ENCODE data around the gene TANC1. TPM values are rescaled to one million over a fixed set of nuclear protein-coding genes. Genes with fewer than 3 reads are reported as not detected.

Gene TANC1
- total and polyA plus RNA-seq, 3 donors from 2014 or later, result 8.6 to 19.3 (median 16.2) TPM

- Histone ChIP-seq H3K36me3 (ENCODE audit: low read depth, missing control alignments) (no peaks in the 10 kb centered on the region), H3K4me3 (no peak overlapping the region), H3K27me3 (no peaks in the 10 kb centered on the region), H3K27ac (no peak overlapping the region), H3K9me3 (no peaks in the 10 kb centered on the region), H3K4me1 (no peaks in the 10 kb centered on the region)
- no peak for TF ChIP-seq CTCF (IDR thresholded peaks at IDR 0.05)
- no peak for TF ChIP-seq POLR2A (IDR thresholded peaks at IDR 0.05)
- no peak for DNase-seq
- WGBS, 2 donors, result 65 to 68% methylated on average over 4 of the region's 4 CpGs
- intact Hi-C loops (cut with DNase I; ENCODE audit: low total_unique reads), result no loop called here
Measured at GRCh38 chr2:158932131-158932645, 36.3 kb upstream of the TANC1 start.

GRCh38 chr2:158934170-158934569 is 34.3 kb upstream of the TANC1 start:
- TF ChIP-seq CTCF (IDR thresholded peaks at IDR 0.05) (no peak), POLR2A (IDR thresholded peaks at IDR 0.05) (no peak)
- no peak overlapping the region for H3K4me3 ChIP-seq
- H3K9me3 ChIP-seq, result no peaks in the 10 kb centered on the region
- intact Hi-C loops (cut with DNase I; ENCODE audit: low total_unique reads), result no loop called here
- 60 to 62% methylated on average over 2 of the region's 2 CpGs for WGBS, 2 donors
- H3K27ac ChIP-seq, result no peak overlapping the region
- no peaks in the 10 kb centered on the region for H3K36me3 ChIP-seq (ENCODE audit: low read depth, missing control alignments)
- H3K4me1 ChIP-seq, result no peaks in the 10 kb centered on the region
- DNase-seq, result no peak
- no peaks in the 10 kb centered on the region for H3K27me3 ChIP-seq

GRCh38 chr2:158935617-158936016 is 32.8 kb upstream of the TANC1 start:
- H3K4me1 ChIP-seq, result no peaks in the 10 kb centered on the region
- intact Hi-C loops (cut with DNase I; ENCODE audit: low total_unique reads), result no loop called here
- no peak overlapping the region for H3K4me3 ChIP-seq
- TF ChIP-seq CTCF (IDR thresholded peaks at IDR 0.05), result no peak
- no peak for TF ChIP-seq POLR2A (IDR thresholded peaks at IDR 0.05)
- no peak overlapping the region for H3K27ac ChIP-seq
- no peaks in the 10 kb centered on the region for H3K27me3 ChIP-seq
- no peaks in the 10 kb centered on the region for H3K36me3 ChIP-seq (ENCODE audit: low read depth, missing control alignments)
- DNase-seq, result no peak
- WGBS, 2 donors, result 98% methylated on average over 3 of the region's 3 CpGs
- H3K9me3 ChIP-seq, result no peaks in the 10 kb centered on the region

GRCh38 chr2:158936978-158937377 is 31.5 kb upstream of the TANC1 start:
- no peak for DNase-seq
- H3K27me3 ChIP-seq, result no peaks in the 10 kb centered on the region
- no peaks in the 10 kb centered on the region for H3K4me1 ChIP-seq
- no peak overlapping the region for H3K27ac ChIP-seq
- TF ChIP-seq CTCF (IDR thresholded peaks at IDR 0.05) (no peak), POLR2A (IDR thresholded peaks at IDR 0.05) (no peak)
- no peaks in the 10 kb centered on the region for H3K9me3 ChIP-seq
- intact Hi-C loops (cut with DNase I; ENCODE audit: low total_unique reads), result no loop called here
- H3K36me3 ChIP-seq (ENCODE audit: low read depth, missing control alignments), result no peaks in the 10 kb centered on the region
- 70 to 91% methylated on average over 2 of the region's 2 CpGs for WGBS, 2 donors
- H3K4me3 ChIP-seq, result no peak overlapping the region

- no peaks in the 10 kb centered on the region for H3K9me3 ChIP-seq
- 100% methylated on average over 2 of the region's 2 CpGs for WGBS, 2 donors
- TF ChIP-seq POLR2A (IDR thresholded peaks at IDR 0.05), result no peak
- no peak for TF ChIP-seq CTCF (IDR thresholded peaks at IDR 0.05)
- DNase-seq, result no peak
- no peaks in the 10 kb centered on the region for H3K27me3 ChIP-seq
- intact Hi-C loops (cut with DNase I; ENCODE audit: low total_unique reads), result no loop called here
- no peaks in the 10 kb centered on the region for H3K36me3 ChIP-seq (ENCODE audit: low read depth, missing control alignments)
- H3K27ac ChIP-seq, result no peak overlapping the region
- H3K4me3 ChIP-seq, result no peak overlapping the region
- no peaks in the 10 kb centered on the region for H3K4me1 ChIP-seq
Measured at GRCh38 chr2:158940356-158940755, 28.1 kb upstream of the TANC1 start.

All from testis (tissue), 3 donors.